ENCODE data around the gene SORBS1. TPM values are rescaled to one million over a fixed set of nuclear protein-coding genes. Genes with fewer than 3 reads are reported as not detected.

SORBS1 gene
- total and polyA plus RNA-seq, 9 of the 15 experiments (the other 6 are each of a cell fraction or from before 2014, with no cell fraction given), result 2.0 to 13.3 (median 6.5) TPM

- CTCF ChIA-PET (ENCODE audit: low intra/inter-chr PET ratio), result interaction anchor here (1.3 kb wide), 1 partner anchor 210 kb away, joined by 4 read pairs; no protein-coding TSS in a partner anchor
- FAIRE-seq (no peak), DNase-seq (ENCODE audit: extremely low read depth in 1 of 4, low spot score in 3 of 4) (no peak), ATAC-seq (no peak)
- Histone ChIP-seq H3K4me3 (no peak overlapping the region), H3K9me1 (ENCODE audit: control insufficient read depth, insufficient read depth, low read length) (no peaks in the 10 kb centered on the region), H2AFZ (ENCODE audit: low read depth, low read length) (no peak overlapping the region), H3K27me3 (ENCODE audit: control insufficient read depth in 2 of 2, insufficient read depth in 2 of 2, low read length in 2 of 2) (no peaks in the 10 kb centered on the region), H3K4me2 (ENCODE audit: insufficient read depth, low read length) (no peak overlapping the region), H3K79me2 (ENCODE audit: control insufficient read depth, insufficient read depth, low read length) (no peaks in the 10 kb centered on the region), H3K9me3 (replicated peaks; ENCODE audit: control insufficient read depth, insufficient read depth, low read depth, low read length) (no peaks in the 10 kb centered on the region), H3K4me1 (replicated peaks in 1 of 2; ENCODE audit: control insufficient read depth in 2 of 2, insufficient read depth in 2 of 2, low read length in 2 of 2) (peaks cover 8 to 17% of the 10 kb centered on the region in 2 experiments), H4K20me1 (replicated peaks; ENCODE audit: control insufficient read depth, insufficient read depth, low read length) (no peaks in the 10 kb centered on the region), H3K9ac (ENCODE audit: insufficient read depth in 1 of 2, low read depth in 2 of 2, low read length in 2 of 2) (no peak overlapping the region), H3K36me3 (ENCODE audit: control insufficient read depth, insufficient read depth, low read length) (0 out of 3 replicates have a peak, but pooled peaks cover 2% of the 10 kb centered on the region), H3K27ac (ENCODE audit: extremely low read depth, low read depth, low read length) (no peak overlapping the region)
- 50% methylated on average over 1 of the region's 1 CpG for WGBS (ENCODE audit: insufficient coverage, low coverage, missing lambda C conversion rate)
- BruUV-seq (replicated peaks), result no TSS peak
- intact Hi-C loops (cut with micrococcal nuclease) (loop anchor here (5.0 kb wide), 1 partner anchor 36 kb away; no protein-coding TSS in a partner anchor), in situ Hi-C loops (cut with MboI) (loop anchor here (25.0 kb wide), 1 partner anchor 446 kb away; no protein-coding TSS in a partner anchor)
- POLR2A ChIA-PET, result no interaction called here
- no peak for TF ChIP-seq ATF6 (CRISPR knock-in tag; IDR thresholded peaks at IDR 0.05)
- TF ChIP-seq JUNB (CRISPR knock-in tag; conservative IDR thresholded peaks at IDR 0.05), result no peak
- TF ChIP-seq ZNF699 (CRISPR knock-in tag; IDR thresholded peaks at IDR 0.05; ENCODE audit: insufficient replicate concordance), result no peak
- TF ChIP-seq MAZ (CRISPR knock-in tag; conservative IDR thresholded peaks at IDR 0.05 in 1 of 2, IDR thresholded peaks at IDR 0.05 in 1 of 2), result no peak
- TF ChIP-seq ZKSCAN8 (CRISPR knock-in tag; IDR thresholded peaks at IDR 0.05), result no peak
- no peak for TF ChIP-seq PTRF (tag; IDR thresholded peaks at IDR 0.05)
- no peak for TF ChIP-seq ARID3A (IDR thresholded peaks at IDR 0.05; ENCODE audit: borderline replicate concordance, low read depth, low read length)
- TF ChIP-seq ZNF124 (CRISPR knock-in tag; IDR thresholded peaks at IDR 0.05), result no peak
- no peak for TF ChIP-seq HCFC1 (IDR thresholded peaks at IDR 0.05; ENCODE audit: low read depth, low read length)
Measured at GRCh38 chr10:95391164-95391563, 170.0 kb downstream of the SORBS1 start.
